IPS DF 4.7 (cell line): ENCODE data around the gene CNTN5.
A peak's percentile ranks its signal among the peaks of the same experiment; 100 is the strongest.
"Not testable (repeated sequence)": the region's sequence is repeated elsewhere in the genome, so short reads cannot be mapped to it uniquely, and the experiment has no call there.

Experiments used
- DNase-seq: peaks from one replicate; pipeline ENCODE4 v3.0.0-alpha.2; 2013; ENCODE audit warnings: low spot score; ENCODE audit errors: extremely low read depth

Gene CNTN5

GRCh38 chr11:99718291-99718690 is 697.5 kb downstream of the CNTN5 start:
- DNase-seq: no peak

- DNase-seq: peak; percentile 53
Measured at GRCh38 chr11:99739464-99740089, 718.8 kb downstream of the CNTN5 start.

- DNase-seq: no peak
Measured at GRCh38 chr11:99742501-99742900, 721.8 kb downstream of the CNTN5 start.

DNA sequence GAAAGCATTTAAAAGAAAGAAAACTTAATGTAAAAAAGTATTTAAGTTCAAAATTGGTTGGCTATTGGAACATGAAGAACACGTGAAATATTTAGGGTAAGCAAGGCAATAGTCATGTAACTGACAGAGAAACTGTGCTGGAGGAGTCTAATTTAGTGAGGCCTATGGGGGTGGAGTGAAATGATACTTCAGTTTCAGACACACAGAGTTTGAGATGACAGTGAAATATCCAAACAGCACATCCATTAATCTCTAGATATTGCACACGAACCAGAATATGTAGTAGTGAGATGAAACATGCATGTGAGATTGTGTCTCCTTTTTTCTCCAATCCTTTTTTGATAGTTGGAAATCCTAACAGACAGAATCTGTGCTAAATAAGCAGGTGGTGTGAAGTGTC is 739.0 kb downstream of the CNTN5 start:
- DNase-seq: no peak

GRCh38 chr11:99766811-99767210 is 746.1 kb downstream of the CNTN5 start:
- no peak for DNase-seq

- no peak for DNase-seq
Measured at GRCh38 chr11:99773646-99774045, 752.9 kb downstream of the CNTN5 start.

DNA sequence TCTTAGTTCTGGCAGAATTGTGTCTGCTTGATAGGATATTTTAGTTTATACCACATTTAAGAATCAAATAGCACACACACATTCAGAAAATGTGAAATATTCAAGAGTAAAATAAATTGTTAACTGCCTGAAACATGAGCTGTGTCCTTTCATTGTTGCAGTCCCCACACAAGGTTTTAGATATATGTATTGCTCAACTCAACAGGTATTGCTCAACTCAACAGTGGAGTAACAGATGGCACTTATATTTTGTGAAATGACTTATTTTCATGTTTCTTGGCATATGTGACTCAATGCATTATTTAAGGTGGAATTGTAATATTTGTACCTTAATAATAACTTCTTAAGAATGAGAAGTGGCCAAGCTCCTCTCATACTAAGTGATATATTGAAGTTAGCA is 760.3 kb downstream of the CNTN5 start:
- DNase-seq: no peak

DNA sequence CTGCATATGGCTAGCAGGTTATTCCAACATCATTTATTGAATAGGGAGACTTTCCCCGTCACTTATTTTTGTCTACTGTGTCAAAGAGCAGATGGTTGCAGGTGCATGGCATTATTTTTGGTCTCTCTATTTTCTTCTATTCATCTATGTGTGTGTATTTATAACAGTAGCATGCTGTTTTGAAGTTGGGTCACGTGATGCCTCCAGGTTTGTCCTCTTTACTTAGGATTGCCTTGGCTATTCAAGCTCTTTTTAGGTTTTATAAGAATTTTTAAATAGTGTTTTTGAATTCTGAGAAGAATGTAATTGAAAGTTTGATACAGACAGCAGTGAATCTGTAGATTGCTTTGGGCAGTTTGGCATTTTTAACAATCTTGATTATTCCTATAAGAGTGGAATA is 770.6 kb downstream of the CNTN5 start:
- DNase-seq: no peak

DNA sequence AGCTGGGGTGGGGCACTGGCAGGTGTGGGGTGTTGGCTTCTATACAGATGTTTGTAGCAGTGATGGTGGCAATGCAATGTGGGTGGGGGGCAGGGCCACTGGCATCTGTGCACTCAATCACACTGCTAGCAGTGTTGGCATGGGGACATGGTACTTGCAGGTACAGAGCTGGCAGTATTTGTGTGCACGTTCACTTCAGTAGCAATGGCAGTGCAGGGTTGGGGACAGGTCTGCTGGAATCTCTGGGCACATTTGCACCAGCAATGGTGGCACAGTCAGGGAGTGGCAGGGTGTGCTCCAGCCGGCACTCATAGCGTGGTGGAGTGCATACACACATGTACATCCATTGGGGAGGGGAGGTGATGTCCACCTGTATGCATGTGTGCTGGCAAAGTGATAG is 775.2 kb downstream of the CNTN5 start:
- DNase-seq: no peak

DNA sequence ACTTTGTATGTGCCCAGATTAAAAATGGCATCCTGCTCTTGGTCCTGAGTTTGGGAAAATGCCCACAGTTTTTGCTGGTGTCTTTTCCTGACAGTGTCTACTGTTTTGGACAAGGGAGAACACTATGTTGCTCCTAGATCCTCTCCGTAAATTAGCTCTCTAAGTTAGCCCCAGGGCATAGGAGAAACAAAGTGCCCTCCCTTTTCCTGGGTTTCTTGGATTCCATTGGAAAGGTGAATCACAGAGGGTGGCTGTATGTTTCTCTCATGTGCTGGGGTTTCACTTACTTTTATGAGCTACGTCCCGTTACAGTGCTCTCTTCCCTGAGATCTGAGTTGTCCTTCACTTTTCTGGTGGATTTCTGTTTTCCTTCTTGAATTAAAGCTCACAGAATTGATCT is 782.8 kb downstream of the CNTN5 start:
- DNase-seq: no peak

GRCh38 chr11:99812516-99812915 is 791.8 kb downstream of the CNTN5 start:
- DNase-seq: no peak

DNA sequence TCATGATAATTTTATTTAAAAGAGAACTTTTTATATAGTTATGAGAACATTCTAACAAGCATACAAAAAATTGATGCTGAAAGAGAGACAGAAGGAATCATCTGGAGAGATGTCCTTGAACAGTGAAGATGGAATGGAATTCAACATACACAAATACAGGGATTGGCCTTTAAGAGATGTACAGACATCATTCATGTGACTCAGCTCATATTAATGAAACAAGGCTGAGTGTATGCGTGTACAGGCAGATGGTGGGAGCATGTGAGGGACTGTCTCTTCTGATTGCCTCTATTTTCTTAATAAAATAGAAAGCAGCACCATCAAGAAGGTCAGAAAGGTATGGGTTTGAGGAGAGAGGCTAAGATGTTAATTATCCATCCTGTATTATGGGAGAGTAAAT is 793.3 kb downstream of the CNTN5 start:
- DNase-seq: no peak

GRCh38 chr11:99814738-99815137 is 794.0 kb downstream of the CNTN5 start:
- DNase-seq: peak; percentile 5

GRCh38 chr11:99818991-99819390 is 798.2 kb downstream of the CNTN5 start:
- no peak for DNase-seq

DNA sequence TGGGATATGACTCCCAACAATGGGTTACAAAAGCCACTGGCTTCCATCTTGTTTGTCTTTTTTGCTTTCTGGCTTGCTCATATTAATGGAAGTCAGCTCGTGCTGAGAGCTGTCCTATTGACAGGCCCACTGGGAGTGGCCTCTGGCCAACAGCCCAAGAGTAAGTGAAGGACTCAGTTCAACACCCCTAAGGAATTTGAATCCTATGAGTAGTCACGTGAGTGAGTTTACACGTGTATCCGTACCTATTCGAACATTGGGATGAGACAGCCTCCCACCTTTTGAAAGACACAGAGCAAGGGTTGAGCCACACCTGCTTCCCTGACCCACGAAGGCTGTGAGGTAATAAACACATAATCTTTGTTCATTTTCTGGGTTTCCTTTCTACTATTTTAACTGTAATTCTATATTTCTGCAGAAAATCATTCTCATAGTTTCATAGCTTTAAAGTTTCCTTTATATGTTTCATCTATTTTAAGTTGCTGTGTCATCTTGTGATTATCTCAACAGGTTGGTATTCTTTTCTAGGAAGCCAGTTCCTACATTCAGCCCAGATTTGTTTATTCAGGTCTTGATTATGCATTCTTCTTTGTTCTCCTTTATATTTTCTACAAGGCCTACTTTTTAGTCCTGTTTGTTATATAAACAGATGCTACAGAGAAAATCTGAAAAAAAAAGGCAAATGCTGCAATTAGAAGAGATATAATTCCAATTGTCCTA is 802.3 kb downstream of the CNTN5 start:
- no peak for DNase-seq

- DNase-seq: not testable (repeated sequence)
Measured at GRCh38 chr11:99836739-99837138, 816.0 kb downstream of the CNTN5 start.

DNA sequence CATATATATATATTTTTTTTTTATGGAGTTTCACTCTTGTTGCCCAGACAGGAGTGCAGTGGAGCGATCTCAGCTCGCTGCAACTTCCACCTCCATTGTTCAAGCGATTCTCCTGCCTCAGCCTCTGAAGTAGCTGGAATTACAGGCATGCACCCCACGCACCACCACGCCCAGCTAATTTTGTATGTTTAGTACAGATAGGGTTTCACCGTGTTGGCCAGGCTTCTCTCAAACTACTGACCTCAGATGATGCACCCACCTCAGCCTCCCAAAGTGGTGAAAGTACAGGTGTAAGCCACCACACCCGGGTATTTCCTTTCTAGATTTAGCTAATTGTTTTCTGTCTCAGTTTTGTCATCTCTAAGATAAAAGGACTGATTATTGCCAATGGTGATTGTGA is 821.1 kb downstream of the CNTN5 start:
- no peak for DNase-seq

DNA sequence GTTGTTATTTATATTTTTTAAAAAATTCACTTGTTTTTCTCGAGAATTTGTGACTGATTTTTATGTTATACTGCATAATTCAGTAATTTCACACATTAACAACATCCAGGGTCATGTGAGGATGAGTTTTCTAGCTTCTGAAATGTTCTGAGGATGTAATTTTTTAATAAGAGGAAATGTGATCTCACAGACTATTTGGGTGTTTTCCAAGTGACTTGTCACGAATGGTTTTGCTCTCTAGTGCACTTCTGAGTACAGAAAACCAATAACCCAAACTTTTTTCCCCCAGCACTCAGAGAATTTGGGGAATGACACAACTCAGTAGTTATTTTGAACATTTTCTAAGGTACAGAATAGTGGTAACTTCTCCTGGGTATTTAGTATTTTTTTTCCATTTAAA is 845.2 kb downstream of the CNTN5 start:
- DNase-seq: no peak

GRCh38 chr11:99881610-99882009 is 860.9 kb downstream of the CNTN5 start:
- DNase-seq: no peak

GRCh38 chr11:99884750-99885149 is 864.0 kb downstream of the CNTN5 start:
- peak; percentile 3 for DNase-seq

- no peak for DNase-seq
Measured at GRCh38 chr11:99887481-99887880, 866.7 kb downstream of the CNTN5 start.

- no peak for DNase-seq
Measured at GRCh38 chr11:99893811-99894210, 873.1 kb downstream of the CNTN5 start.

GRCh38 chr11:99901175-99901574 is 880.4 kb downstream of the CNTN5 start:
- no peak for DNase-seq
